Activated naive CD8-positive, alpha-beta T cell treated with anti-CD3 and anti-CD28 coated beads, Interleukin-2, amount 10 ng/mL, durations not matched to agents 7 days and 5 days (primary cell): ENCODE measurements around the gene CDH1. TPM values are rescaled to one million over a fixed set of nuclear protein-coding genes. Genes with fewer than 3 reads are reported as not detected.

ENCODE experiments used
- ATAC-seq: fragments of 150-1000 bp; cut with Tn5 transposase; one replicate; pipeline ENCODE4 v1.10.0; 2021; ENCODE audit warnings: low read depth, moderate library complexity
- POLR2A ChIA-PET: fragments of 350-600 bp; sonication (Branson Sonifier 250); formaldehyde crosslinking; loops from one replicate; lab custom pipeline; 2021; ENCODE audit warnings: antibody characterized with exemption; lab: Charles Lee
- DNase-seq: peaks from one replicate; pipeline ENCODE4 v3.0.0; 2021
- H3K27ac Mint-ChIP-seq: one replicate; pipeline ENCODE4 v1.8.0; 2022; ENCODE audit warnings: mild to moderate bottlenecking, mixed read lengths
- H3K27me3 Mint-ChIP-seq: one replicate; pipeline ENCODE4 v1.8.0; 2022; ENCODE audit warnings: mild to moderate bottlenecking, moderate library complexity, mixed read lengths
- H3K36me3 Mint-ChIP-seq: one replicate; pipeline ENCODE4 v1.8.0; 2021; ENCODE audit warnings: mild to moderate bottlenecking, mixed read lengths
- H3K4me1 Mint-ChIP-seq: one replicate; pipeline ENCODE4 v1.8.0; 2021; ENCODE audit warnings: mixed read lengths
- H3K4me3 Mint-ChIP-seq: one replicate; pipeline ENCODE4 v1.8.0; 2022; ENCODE audit warnings: mild to moderate bottlenecking, moderate library complexity, mixed read lengths
- H3K9me3 Mint-ChIP-seq: one replicate; pipeline ENCODE4 v1.8.0; 2021; ENCODE audit warnings: mixed read lengths
- total RNA-seq, 2 experiments: library from RNA; stranded (reverse); gene quantifications; one replicate each; pipeline ENCODE4 v1.2.3, GENCODE V29; 2021

The CDH1 gene
- total RNA-seq, 2 experiments from 2014 or later: 0.51 to 0.58 TPM

GRCh38 chr16:68875871-68876270, 138.8 kb downstream of the CDH1 start:
- H3K4me3 Mint-ChIP-seq: no peak overlapping the region
- no peaks in the 10 kb centered on the region for H3K9me3 Mint-ChIP-seq
- DNase-seq (no peak), ATAC-seq (no peak)
- no peaks in the 10 kb centered on the region for H3K27me3 Mint-ChIP-seq
- no peak overlapping the region for H3K27ac Mint-ChIP-seq
- H3K36me3 Mint-ChIP-seq: peaks cover 21% of the 10 kb centered on the region
- H3K4me1 Mint-ChIP-seq: no peaks in the 10 kb centered on the region
- POLR2A ChIA-PET: no interaction called here

GRCh38 chr16:68883685-68884084, 146.6 kb downstream of the CDH1 start:
- Mint-ChIP-seq H3K27me3 (no peaks in the 10 kb centered on the region), H3K4me1 (no peaks in the 10 kb centered on the region), H3K9me3 (no peaks in the 10 kb centered on the region), H3K27ac (no peak overlapping the region), H3K4me3 (no peak overlapping the region), H3K36me3 (peaks cover 11% of the 10 kb centered on the region)
- no peak for ATAC-seq
- POLR2A ChIA-PET: no interaction called here
- DNase-seq: no peak

DNA sequence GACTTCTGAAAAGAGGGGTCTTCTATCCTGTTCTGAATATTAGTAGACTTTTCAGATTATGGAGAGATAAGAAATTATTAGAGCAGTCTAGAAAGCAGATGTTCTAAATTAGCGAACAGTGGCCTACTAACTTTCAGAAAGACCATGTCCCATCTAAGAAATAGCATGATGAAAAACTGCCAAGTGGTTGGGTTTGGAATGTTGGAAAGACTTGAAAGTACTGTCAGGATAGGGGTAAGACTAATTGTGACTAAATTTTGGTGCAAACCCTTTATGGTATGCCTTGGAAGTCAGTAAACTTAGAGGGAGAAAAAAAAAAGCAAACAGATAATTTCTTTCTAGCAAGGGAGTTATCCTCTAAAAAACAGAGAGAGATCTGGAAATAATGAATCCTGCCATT, 147.3 kb downstream of the CDH1 start:
- Mint-ChIP-seq H3K4me1 (no peaks in the 10 kb centered on the region), H3K27ac (no peak overlapping the region), H3K27me3 (no peaks in the 10 kb centered on the region), H3K36me3 (peaks cover 11% of the 10 kb centered on the region), H3K9me3 (no peaks in the 10 kb centered on the region), H3K4me3 (no peak overlapping the region)
- POLR2A ChIA-PET: no interaction called here
- DNase-seq (no peak), ATAC-seq (no peak)

Other genes starting within 250 kb of the CDH1 start
- 10 to 100 TPM; 53.5 to 54.2 TPM for gene ZFP90, start 198.0 kb upstream of the CDH1 start, total RNA-seq
- under 1 TPM; 0.28 to 0.51 TPM for gene CDH3, start 92.0 kb upstream of the CDH1 start, total RNA-seq
- gene TANGO6, start 106.2 kb downstream of the CDH1 start, total RNA-seq: 10 to 100 TPM; 29.2 to 29.7 TPM